ENCODE data around the gene ANKFY1.

DNA sequence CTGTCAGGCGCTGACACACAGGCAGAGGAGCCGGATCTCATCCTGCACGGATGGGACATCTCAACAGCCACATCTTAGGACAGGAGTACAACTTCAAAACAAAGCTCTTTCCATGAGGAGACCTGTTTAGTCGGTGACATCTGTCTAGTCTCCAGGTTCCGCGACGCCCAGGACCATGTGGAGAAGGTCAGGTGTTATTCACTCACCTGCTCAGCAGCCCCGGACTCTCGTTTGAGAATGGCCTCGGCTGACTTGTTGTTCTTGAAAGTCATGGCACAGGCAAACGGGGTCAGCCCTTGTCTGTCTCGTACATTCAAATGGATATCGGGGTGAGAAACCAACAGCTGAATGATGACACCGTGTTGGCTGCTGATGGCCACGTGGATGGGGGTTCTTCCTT lies 85.1 kb downstream of the ANKFY1 start:
- TF ChIP-seq, protein P1, sequence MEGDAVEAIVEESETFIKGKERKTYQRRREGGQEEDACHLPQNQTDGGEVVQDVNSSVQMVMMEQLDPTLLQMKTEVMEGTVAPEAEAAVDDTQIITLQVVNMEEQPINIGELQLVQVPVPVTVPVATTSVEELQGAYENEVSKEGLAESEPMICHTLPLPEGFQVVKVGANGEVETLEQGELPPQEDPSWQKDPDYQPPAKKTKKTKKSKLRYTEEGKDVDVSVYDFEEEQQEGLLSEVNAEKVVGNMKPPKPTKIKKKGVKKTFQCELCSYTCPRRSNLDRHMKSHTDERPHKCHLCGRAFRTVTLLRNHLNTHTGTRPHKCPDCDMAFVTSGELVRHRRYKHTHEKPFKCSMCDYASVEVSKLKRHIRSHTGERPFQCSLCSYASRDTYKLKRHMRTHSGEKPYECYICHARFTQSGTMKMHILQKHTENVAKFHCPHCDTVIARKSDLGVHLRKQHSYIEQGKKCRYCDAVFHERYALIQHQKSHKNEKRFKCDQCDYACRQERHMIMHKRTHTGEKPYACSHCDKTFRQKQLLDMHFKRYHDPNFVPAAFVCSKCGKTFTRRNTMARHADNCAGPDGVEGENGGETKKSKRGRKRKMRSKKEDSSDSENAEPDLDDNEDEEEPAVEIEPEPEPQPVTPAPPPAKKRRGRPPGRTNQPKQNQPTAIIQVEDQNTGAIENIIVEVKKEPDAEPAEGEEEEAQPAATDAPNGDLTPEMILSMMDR (IDR thresholded peaks at IDR 0.05), result no peak
- TF ChIP-seq POLR2AphosphoS5 (IDR thresholded peaks at IDR 0.05; ENCODE audit: low read depth, low read length), result no peak
- TF ChIP-seq, protein P2, sequence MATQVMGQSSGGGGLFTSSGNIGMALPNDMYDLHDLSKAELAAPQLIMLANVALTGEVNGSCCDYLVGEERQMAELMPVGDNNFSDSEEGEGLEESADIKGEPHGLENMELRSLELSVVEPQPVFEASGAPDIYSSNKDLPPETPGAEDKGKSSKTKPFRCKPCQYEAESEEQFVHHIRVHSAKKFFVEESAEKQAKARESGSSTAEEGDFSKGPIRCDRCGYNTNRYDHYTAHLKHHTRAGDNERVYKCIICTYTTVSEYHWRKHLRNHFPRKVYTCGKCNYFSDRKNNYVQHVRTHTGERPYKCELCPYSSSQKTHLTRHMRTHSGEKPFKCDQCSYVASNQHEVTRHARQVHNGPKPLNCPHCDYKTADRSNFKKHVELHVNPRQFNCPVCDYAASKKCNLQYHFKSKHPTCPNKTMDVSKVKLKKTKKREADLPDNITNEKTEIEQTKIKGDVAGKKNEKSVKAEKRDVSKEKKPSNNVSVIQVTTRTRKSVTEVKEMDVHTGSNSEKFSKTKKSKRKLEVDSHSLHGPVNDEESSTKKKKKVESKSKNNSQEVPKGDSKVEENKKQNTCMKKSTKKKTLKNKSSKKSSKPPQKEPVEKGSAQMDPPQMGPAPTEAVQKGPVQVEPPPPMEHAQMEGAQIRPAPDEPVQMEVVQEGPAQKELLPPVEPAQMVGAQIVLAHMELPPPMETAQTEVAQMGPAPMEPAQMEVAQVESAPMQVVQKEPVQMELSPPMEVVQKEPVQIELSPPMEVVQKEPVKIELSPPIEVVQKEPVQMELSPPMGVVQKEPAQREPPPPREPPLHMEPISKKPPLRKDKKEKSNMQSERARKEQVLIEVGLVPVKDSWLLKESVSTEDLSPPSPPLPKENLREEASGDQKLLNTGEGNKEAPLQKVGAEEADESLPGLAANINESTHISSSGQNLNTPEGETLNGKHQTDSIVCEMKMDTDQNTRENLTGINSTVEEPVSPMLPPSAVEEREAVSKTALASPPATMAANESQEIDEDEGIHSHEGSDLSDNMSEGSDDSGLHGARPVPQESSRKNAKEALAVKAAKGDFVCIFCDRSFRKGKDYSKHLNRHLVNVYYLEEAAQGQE (IDR thresholded peaks at IDR 0.05; ENCODE audit: insufficient read depth in 1 of 2, low read depth in 2 of 2, low read length in 1 of 2), result no peak

Data from Panc1 (cell line).